Measurements from ENCODE around the gene POLR3A. TPM values are rescaled to one million over a fixed set of nuclear protein-coding genes. Genes with fewer than 3 reads are reported as not detected.

The POLR3A gene
- polyA plus RNA-seq, 1 donor from 2014 or later, result 15.6 TPM

GRCh38 chr10:78038791-78039547, 9.7 kb upstream of the POLR3A start:
- Histone ChIP-seq H3K4me3 (ENCODE audit: low read length) (no peak overlapping the region), H3K9ac (ENCODE audit: low read length) (no peak overlapping the region), H2AFZ (ENCODE audit: low read depth, low read length) (no peak overlapping the region), H3F3A (ENCODE audit: insufficient read depth, low read length, poor library complexity, severe bottlenecking) (no peaks in the 10 kb centered on the region), H3K27ac (ENCODE audit: low read length) (no peak overlapping the region), H3K9me3 (ENCODE audit: low read length) (no peaks in the 10 kb centered on the region), H3K79me2 (replicated peaks; ENCODE audit: insufficient read depth, low read length) (peaks cover 20% of the 10 kb centered on the region), H3K36me3 (ENCODE audit: insufficient read depth, low read length) (no peaks in the 10 kb centered on the region), H3K4me2 (ENCODE audit: low read length) (no peak overlapping the region), H4K20me1 (ENCODE audit: insufficient read depth) (no peaks in the 10 kb centered on the region), H3K9me2 (ENCODE audit: insufficient read depth, low read length) (no peaks in the 10 kb centered on the region), H3K27me3 (ENCODE audit: insufficient read depth, low read depth, low read length) (no peaks in the 10 kb centered on the region)
- TF ChIP-seq POLR2AphosphoS5 (IDR thresholded peaks at IDR 0.05), result no peak
- no peak for TF ChIP-seq CTCF (IDR thresholded peaks at IDR 0.05; ENCODE audit: poor library complexity, severe bottlenecking)

DNA sequence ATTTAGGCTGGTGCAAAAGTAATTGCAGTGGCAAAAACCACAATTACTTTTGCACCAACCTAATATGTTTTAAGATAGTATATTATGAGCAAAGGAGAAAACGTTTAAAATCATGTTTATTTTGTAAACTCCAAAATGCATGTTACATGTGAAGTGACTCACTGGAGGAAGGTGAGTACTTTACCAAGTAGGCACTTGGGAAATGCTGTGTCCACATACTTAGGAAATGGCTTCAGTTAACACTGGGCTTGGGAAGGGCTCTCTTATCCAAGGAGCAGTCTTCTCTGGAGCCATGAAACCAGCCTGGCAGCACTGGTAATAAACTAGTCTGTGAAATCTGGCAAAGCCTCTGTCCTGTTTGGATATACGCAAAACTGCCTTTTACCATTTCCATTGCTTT, 8.8 kb upstream of the POLR3A start:
- no peak for TF ChIP-seq CTCF (IDR thresholded peaks at IDR 0.05; ENCODE audit: poor library complexity, severe bottlenecking)
- TF ChIP-seq TAF1 (IDR thresholded peaks at IDR 0.05; ENCODE audit: low read depth), result no peak
- TF ChIP-seq RAD21 (conservative IDR thresholded peaks at IDR 0.05), result no peak
- no peak for TF ChIP-seq MXI1 (conservative IDR thresholded peaks at IDR 0.05; ENCODE audit: poor library complexity, severe bottlenecking)
- no peak for TF ChIP-seq SMC3 (conservative IDR thresholded peaks at IDR 0.05; ENCODE audit: poor library complexity)
- TF ChIP-seq EP300 (conservative IDR thresholded peaks at IDR 0.05; ENCODE audit: poor library complexity, severe bottlenecking), result no peak
- no peak for TF ChIP-seq EZH2 (IDR thresholded peaks at IDR 0.05; ENCODE audit: borderline replicate concordance, insufficient read depth, low read length, poor library complexity, severe bottlenecking)
- no peak for TF ChIP-seq POLR2AphosphoS5 (IDR thresholded peaks at IDR 0.05)
- no peak for TF ChIP-seq REST (IDR thresholded peaks at IDR 0.05; ENCODE audit: borderline replicate concordance)
- Histone ChIP-seq H3K4me3 (ENCODE audit: low read length) (peak overlapping the region; percentile 5), H3K27me3 (ENCODE audit: insufficient read depth, low read depth, low read length) (no peaks in the 10 kb centered on the region), H3K79me2 (replicated peaks; ENCODE audit: insufficient read depth, low read length) (peaks cover 20% of the 10 kb centered on the region), H3K9me2 (ENCODE audit: insufficient read depth, low read length) (no peaks in the 10 kb centered on the region), H3K9me3 (ENCODE audit: low read length) (no peaks in the 10 kb centered on the region), H3F3A (ENCODE audit: insufficient read depth, low read length, poor library complexity, severe bottlenecking) (no peaks in the 10 kb centered on the region), H3K36me3 (ENCODE audit: insufficient read depth, low read length) (no peaks in the 10 kb centered on the region), H3K27ac (ENCODE audit: low read length) (no peak overlapping the region), H2AFZ (ENCODE audit: low read depth, low read length) (no peak overlapping the region), H3K9ac (ENCODE audit: low read length) (no peak overlapping the region), H4K20me1 (ENCODE audit: insufficient read depth) (no peaks in the 10 kb centered on the region), H3K4me2 (ENCODE audit: low read length) (no peak overlapping the region)

Measured in neural cell (in vitro differentiated cells).